Renal cortical epithelial cell (primary cell): ENCODE results near the gene PLEKHH2. TPM values are rescaled to one million over a fixed set of nuclear protein-coding genes. Genes with fewer than 3 reads are reported as not detected.

Source experiments
- DNase-seq: peaks from one replicate; pipeline ENCODE4 v3.0.0-alpha.2; 2011; ENCODE audit warnings: low read depth
- total RNA-seq: library from RNA; depleted of rRNA; stranded (reverse); fragments of >200 nt; gene quantifications from 2 replicates; pipeline ENCODE4 v1.2.3, GENCODE V29; 2014

The PLEKHH2 gene
- total RNA-seq, 1 donor from 2014 or later, result 19.1 TPM

GRCh38 chr2:43812006-43812405, 174.9 kb downstream of the PLEKHH2 start:
- no peak for DNase-seq

- no peak for DNase-seq
These were observed 175.9 kb downstream of the PLEKHH2 start for GRCh38 chr2:43812947-43813346.

GRCh38 chr2:43814711-43815110, 177.7 kb downstream of the PLEKHH2 start:
- no peak for DNase-seq

Other genes starting within 250 kb of the PLEKHH2 start
- 17.2 and 43.3 TPM in 2 replicates for gene THADA, start 41.2 kb upstream of the PLEKHH2 start, total RNA-seq
- gene C1GALT1C1L, start 39.2 kb downstream of the PLEKHH2 start, total RNA-seq, result 1.2 and 2.5 TPM in 2 replicates
- gene DYNC2LI1, start 136.8 kb downstream of the PLEKHH2 start, total RNA-seq, result 39.6 and 72.6 TPM in 2 replicates
- not detected in 2 replicates for gene ABCG5, start 201.6 kb downstream of the PLEKHH2 start, total RNA-seq
- not detected in 2 replicates for gene ABCG8, start 201.7 kb downstream of the PLEKHH2 start, total RNA-seq